Lung (tissue), 12 donors: ENCODE results near the gene FAP. TPM values are rescaled to one million over a fixed set of nuclear protein-coding genes. Genes with fewer than 3 reads are reported as not detected.

Experiments used
- ATAC-seq: fragments of 200-7000 bp; cut with Tn5 transposase; one replicate; pipeline ENCODE4 v1.9.1; 2020; ENCODE audit warnings: moderate number of reproducible peaks; ENCODE audit not compliant: insufficient read depth, low FRiP score
- DNase-seq, 3 donors: peaks; one replicate each; pipeline ENCODE4 v3.0.0-alpha.2; 2013 to 2017
- H3K27ac ChIP-seq, 2 donors: one replicate each; pipeline ENCODE4 v1.5.1; 2013; ENCODE audit warnings: mild to moderate bottlenecking in 2 of 2, moderate library complexity in 2 of 2, control low read depth in 1 of 2, inconsistent platforms in 1 of 2, low read depth in 1 of 2, low read length in 1 of 2
- H3K27me3 ChIP-seq, 3 donors: one replicate each; pipeline ENCODE4 v1.5.1; 2013; ENCODE audit warnings: low read length in 2 of 3; ENCODE audit not compliant: control insufficient read depth in 3 of 3, insufficient read depth in 3 of 3
- H3K36me3 ChIP-seq, 4 donors: one replicate each; pipeline ENCODE4 v1.5.1; 2013; ENCODE audit warnings: low read length in 4 of 4, mild to moderate bottlenecking in 1 of 4, moderate library complexity in 1 of 4; ENCODE audit not compliant: control insufficient read depth in 4 of 4, insufficient read depth in 4 of 4
- H3K4me1 ChIP-seq, 5 donors: one replicate each; pipeline ENCODE4 v1.5.1; 2013; ENCODE audit warnings: low read length in 5 of 5, mild to moderate bottlenecking in 2 of 5, moderate library complexity in 1 of 5; ENCODE audit not compliant: control insufficient read depth in 5 of 5, insufficient read depth in 5 of 5
- H3K4me3 ChIP-seq: one replicate; pipeline ENCODE4 v1.5.1; 2013; ENCODE audit warnings: mild to moderate bottlenecking, control low read depth, moderate library complexity
- H3K9ac ChIP-seq, 2 donors: one replicate each; pipeline ENCODE4 v1.5.1; 2013; ENCODE audit warnings: low read length in 2 of 2, control low read depth in 1 of 2; ENCODE audit not compliant: insufficient read depth in 1 of 2
- H3K9me3 ChIP-seq, 4 donors: one replicate each; pipeline ENCODE4 v1.5.1; 2013; ENCODE audit warnings: low read length in 3 of 4, mild to moderate bottlenecking in 1 of 4, moderate library complexity in 1 of 4; ENCODE audit not compliant: control insufficient read depth in 4 of 4, insufficient read depth in 3 of 4
- WGBS, 2 donors: extraction: QIAGEN DNeasy Blood & Tissue Kit; methylation state at CpG; one replicate each; pipeline ENCODE4 v1.1.7; 2013; 5-methylcytosine and 5-hydroxymethylcytosine counted together
- polyA plus RNA-seq, 2 donors: library from polyadenylated mRNA; stranded (reverse); fragments of 200-250 nt; gene quantifications; one replicate each; pipeline ENCODE4 v1.2.1, GENCODE V29; 2013
- total RNA-seq, 2 donors: library from RNA; depleted of rRNA in 1 of 2; stranded (reverse); fragments of >200 nt in 1 of 2; gene quantifications; one replicate each; pipeline ENCODE4 v1.2.1, GENCODE V29; 2014 to 2021
- TF ChIP-seq, protein P1 (sequence below): IDR thresholded peaks from 2 replicates; pipeline ENCODE4 v1.5.1; 2012; ENCODE audit warnings: mild to moderate bottlenecking; ENCODE audit errors: control extremely low read depth, extremely low read depth
- donor health status: control.
- donor health status: control.
- donor health status: Bipolar disorder and iron deficiency.
- donor health status: healthy.
- donor health status: DM: yes; HTN: yes; CAD: no.

FAP gene
- total and polyA plus RNA-seq, 4 donors = 1.8 to 24.6 (median 4.8) TPM

- Histone ChIP-seq H3K27ac (no peak overlapping the region), H3K9me3 (no peaks in the 10 kb centered on the region), H3K4me3 (no peak overlapping the region), H3K9ac (no peak overlapping the region), H3K36me3 (peaks cover 0 to 12% (median 4%) of the 10 kb centered on the region in 4 donors), H3K4me1 (peaks cover 0 to 4% (median 2%) of the 10 kb centered on the region in 5 donors), H3K27me3 (no peaks in the 10 kb centered on the region)
- DNase-seq = no peak
- WGBS, 2 donors = 89 to 97% methylated on average over 1 of the region's 1 CpG
- TF ChIP-seq, protein P1, sequence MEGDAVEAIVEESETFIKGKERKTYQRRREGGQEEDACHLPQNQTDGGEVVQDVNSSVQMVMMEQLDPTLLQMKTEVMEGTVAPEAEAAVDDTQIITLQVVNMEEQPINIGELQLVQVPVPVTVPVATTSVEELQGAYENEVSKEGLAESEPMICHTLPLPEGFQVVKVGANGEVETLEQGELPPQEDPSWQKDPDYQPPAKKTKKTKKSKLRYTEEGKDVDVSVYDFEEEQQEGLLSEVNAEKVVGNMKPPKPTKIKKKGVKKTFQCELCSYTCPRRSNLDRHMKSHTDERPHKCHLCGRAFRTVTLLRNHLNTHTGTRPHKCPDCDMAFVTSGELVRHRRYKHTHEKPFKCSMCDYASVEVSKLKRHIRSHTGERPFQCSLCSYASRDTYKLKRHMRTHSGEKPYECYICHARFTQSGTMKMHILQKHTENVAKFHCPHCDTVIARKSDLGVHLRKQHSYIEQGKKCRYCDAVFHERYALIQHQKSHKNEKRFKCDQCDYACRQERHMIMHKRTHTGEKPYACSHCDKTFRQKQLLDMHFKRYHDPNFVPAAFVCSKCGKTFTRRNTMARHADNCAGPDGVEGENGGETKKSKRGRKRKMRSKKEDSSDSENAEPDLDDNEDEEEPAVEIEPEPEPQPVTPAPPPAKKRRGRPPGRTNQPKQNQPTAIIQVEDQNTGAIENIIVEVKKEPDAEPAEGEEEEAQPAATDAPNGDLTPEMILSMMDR = no peak
- ATAC-seq = no peak
Measured at GRCh38 chr2:162266460-162266760, 23.2 kb upstream of the FAP start.

- Histone ChIP-seq H3K9ac (no peak overlapping the region), H3K27ac (no peak overlapping the region), H3K4me3 (no peak overlapping the region), H3K4me1 (peaks cover 0 to 7% (median 2%) of the 10 kb centered on the region in 5 donors), H3K36me3 (peaks cover 0 to 12% (median 4%) of the 10 kb centered on the region in 4 donors), H3K27me3 (no peaks in the 10 kb centered on the region), H3K9me3 (no peaks in the 10 kb centered on the region)
- ATAC-seq = no peak
- WGBS, 2 donors = 92 to 96% methylated on average over 7 of the region's 7 CpGs
- TF ChIP-seq, protein P1 = no peak
- no peak for DNase-seq
Measured at GRCh38 chr2:162265666-162266459, 22.6 kb upstream of the FAP start.

- Histone ChIP-seq H3K9ac (no peak overlapping the region), H3K27ac (peak overlapping the region; percentile 13 to 79)
- ATAC-seq = peak; percentile 84
Measured at GRCh38 chr2:162261032-162261945, 18.0 kb upstream of the FAP start.

More at GRCh38 chr2:162261032-162261945, 18.0 kb upstream of the FAP start:
- peaks cover 0 to 14% (median 2%) of the 10 kb centered on the region in 5 donors for H3K4me1 ChIP-seq
- DNase-seq = peak; percentile 34 to 78 (median 54)
- H3K4me3 ChIP-seq = no peak overlapping the region
- 36 to 42% methylated on average over 4 of the region's 4 CpGs for WGBS, 2 donors
- no peaks in the 10 kb centered on the region for H3K9me3 ChIP-seq
- peaks cover 0 to 5% (median 1%) of the 10 kb centered on the region in 4 donors for H3K36me3 ChIP-seq
- no peaks in the 10 kb centered on the region for H3K27me3 ChIP-seq
- TF ChIP-seq, protein P1 = no peak
